ENCODE measurements around the gene SCRN1. TPM values are rescaled to one million over a fixed set of nuclear protein-coding genes. Genes with fewer than 3 reads are reported as not detected.

SCRN1 gene
- total RNA-seq, 1 donor from 2014 or later, result 36.1 TPM

DNA sequence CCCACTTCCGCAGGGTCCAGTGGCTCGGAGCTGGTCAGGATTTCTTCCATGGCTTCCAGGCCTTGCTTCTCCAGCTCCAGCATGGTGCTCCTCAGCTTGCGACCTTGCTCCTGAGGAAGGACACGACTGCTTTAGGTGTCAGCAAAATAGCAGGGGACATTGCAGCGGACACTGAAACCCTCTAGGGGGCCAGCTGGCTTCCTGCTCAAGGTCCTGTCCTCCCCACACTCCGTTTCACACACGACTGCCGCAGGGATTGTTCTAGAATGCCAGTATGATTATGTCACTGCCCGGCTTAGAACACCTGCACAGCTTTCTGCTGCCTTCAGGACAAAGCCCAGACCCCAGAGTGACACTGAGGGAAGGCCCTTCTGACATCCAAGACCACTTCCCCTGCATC, 65.6 kb downstream of the SCRN1 start:
- DNase-seq (no peak), ATAC-seq (no peak)
- Histone ChIP-seq H3K9me3 (no peaks in the 10 kb centered on the region), H3K27ac (no peak overlapping the region), H3K4me1 (no peaks in the 10 kb centered on the region), H3K27me3 (no peaks in the 10 kb centered on the region), H3K36me3 (peaks cover 7% of the 10 kb centered on the region), H3K4me3 (no peak overlapping the region)
- intact Hi-C loops (cut with DNase I), result loop anchor here (10.0 kb wide), 1 partner anchor 179 kb away; no protein-coding TSS in a partner anchor
- TF ChIP-seq CTCF (IDR thresholded peaks at IDR 0.05), result no peak

- Histone ChIP-seq H3K27ac (no peak overlapping the region), H3K9me3 (no peaks in the 10 kb centered on the region), H3K4me3 (no peak overlapping the region), H3K27me3 (no peaks in the 10 kb centered on the region), H3K36me3 (peaks cover 7% of the 10 kb centered on the region), H3K4me1 (no peaks in the 10 kb centered on the region)
- no peak for TF ChIP-seq CTCF (IDR thresholded peaks at IDR 0.05)
- ATAC-seq, result no peak
- DNase-seq, result no peak
- intact Hi-C loops (cut with DNase I), result loop anchor here (10.0 kb wide), 1 partner anchor 178 kb away; no protein-coding TSS in a partner anchor
Observed at GRCh38 chr7:29922921-29923700, 66.5 kb downstream of the SCRN1 start.

GRCh38 chr7:29921404-29922010, 68.1 kb downstream of the SCRN1 start:
- intact Hi-C loops (cut with DNase I), result loop anchor here (10.0 kb wide), 1 partner anchor 177 kb away; no protein-coding TSS in a partner anchor
- H3K36me3 ChIP-seq, result peaks cover 7% of the 10 kb centered on the region

DNA sequence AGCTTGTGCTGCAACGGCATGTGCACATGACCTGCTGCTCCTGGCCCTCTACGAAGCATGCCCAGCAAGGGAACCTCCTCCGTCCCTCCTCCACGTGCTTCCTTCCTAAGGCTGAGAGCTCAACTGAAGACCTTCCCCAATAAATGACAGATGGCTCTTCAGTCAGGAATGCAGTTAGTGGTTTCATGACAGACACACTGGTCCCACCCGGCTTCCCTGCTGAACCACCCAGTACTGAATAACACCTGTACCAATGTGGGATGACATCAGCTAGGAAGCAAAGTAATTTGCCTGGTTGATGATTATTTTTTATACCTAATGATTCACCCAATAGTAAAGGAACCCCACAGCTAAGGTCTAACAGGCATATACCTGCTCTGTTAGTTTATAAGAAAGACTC, 69.1 kb downstream of the SCRN1 start:
- no peaks in the 10 kb centered on the region for H3K4me1 ChIP-seq
- DNase-seq (no peak), ATAC-seq (no peak)
- no peak overlapping the region for H3K27ac ChIP-seq
- H3K9me3 ChIP-seq, result no peaks in the 10 kb centered on the region
- H3K4me3 ChIP-seq, result no peak overlapping the region
- no peak for TF ChIP-seq CTCF (IDR thresholded peaks at IDR 0.05)
- no peaks in the 10 kb centered on the region for H3K27me3 ChIP-seq
- intact Hi-C loops (cut with DNase I), result loop anchor here (10.0 kb wide), 1 partner anchor 176 kb away; no protein-coding TSS in a partner anchor
- peaks cover 7% of the 10 kb centered on the region for H3K36me3 ChIP-seq

More at GRCh38 chr7:29921404-29922010, 68.1 kb downstream of the SCRN1 start:
- TF ChIP-seq CTCF (IDR thresholded peaks at IDR 0.05), result peak; percentile 87
- Histone ChIP-seq H3K4me3 (no peak overlapping the region), H3K27me3 (no peaks in the 10 kb centered on the region), H3K4me1 (no peaks in the 10 kb centered on the region), H3K27ac (no peak overlapping the region), H3K9me3 (no peaks in the 10 kb centered on the region)
- ATAC-seq (peak; percentile 93), DNase-seq (no peak)

- intact Hi-C loops (cut with DNase I), result loop anchor here (10.0 kb wide), 1 partner anchor 175 kb away; no protein-coding TSS in a partner anchor
- Histone ChIP-seq H3K27ac (no peak overlapping the region), H3K36me3 (peaks cover 4% of the 10 kb centered on the region), H3K4me3 (no peak overlapping the region), H3K27me3 (no peaks in the 10 kb centered on the region), H3K4me1 (no peaks in the 10 kb centered on the region), H3K9me3 (no peaks in the 10 kb centered on the region)
- no peak for TF ChIP-seq CTCF (IDR thresholded peaks at IDR 0.05)
- no peak for DNase-seq
- no peak for ATAC-seq
Observed at GRCh38 chr7:29919790-29920189, 69.8 kb downstream of the SCRN1 start.
